GM19043 (cell line): ENCODE data around the gene EPHB1.

Source experiments
- ATAC-seq: cut with Tn5 transposase; IDR thresholded peaks from one replicate; pipeline ENCODE4 v1.9.1; 2021; ENCODE audit warnings: low read depth; ENCODE audit not compliant: unreplicated experiment

EPHB1 gene

GRCh38 chr3:134839990-134840389, 44.9 kb downstream of the EPHB1 start:
- peak; percentile 70 for ATAC-seq

GRCh38 chr3:134840459-134840858, 45.4 kb downstream of the EPHB1 start:
- no peak for ATAC-seq

- ATAC-seq: no peak
Observed at GRCh38 chr3:134846084-134846483, 51.0 kb downstream of the EPHB1 start.

GRCh38 chr3:134846911-134847317, 51.9 kb downstream of the EPHB1 start:
- no peak for ATAC-seq

- ATAC-seq: no peak
Observed at GRCh38 chr3:134847349-134847748, 52.3 kb downstream of the EPHB1 start.

DNA sequence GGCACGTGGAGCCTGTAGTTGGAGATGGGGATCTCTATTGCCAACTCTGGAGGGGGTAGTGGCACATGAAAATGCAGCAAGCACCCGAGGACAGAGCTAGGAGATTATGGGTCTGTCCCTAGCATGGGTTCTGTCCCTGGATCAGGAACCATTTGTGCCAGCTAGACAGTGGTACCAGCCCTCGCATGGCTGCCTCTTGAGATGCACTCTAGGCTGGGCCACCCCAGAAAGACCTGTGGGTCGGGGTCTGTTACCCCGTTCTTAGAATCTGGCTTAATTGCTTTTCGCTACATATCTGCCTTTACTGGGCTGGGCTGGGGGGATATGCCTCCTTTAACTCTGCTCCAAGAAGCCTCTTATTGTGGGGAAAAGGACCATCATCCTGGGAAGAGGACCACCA, 54.5 kb downstream of the EPHB1 start:
- no peak for ATAC-seq

- no peak for ATAC-seq
Observed at GRCh38 chr3:134850761-134851160, 55.7 kb downstream of the EPHB1 start.

- no peak for ATAC-seq
Observed at GRCh38 chr3:134852132-134852531, 57.1 kb downstream of the EPHB1 start.

DNA sequence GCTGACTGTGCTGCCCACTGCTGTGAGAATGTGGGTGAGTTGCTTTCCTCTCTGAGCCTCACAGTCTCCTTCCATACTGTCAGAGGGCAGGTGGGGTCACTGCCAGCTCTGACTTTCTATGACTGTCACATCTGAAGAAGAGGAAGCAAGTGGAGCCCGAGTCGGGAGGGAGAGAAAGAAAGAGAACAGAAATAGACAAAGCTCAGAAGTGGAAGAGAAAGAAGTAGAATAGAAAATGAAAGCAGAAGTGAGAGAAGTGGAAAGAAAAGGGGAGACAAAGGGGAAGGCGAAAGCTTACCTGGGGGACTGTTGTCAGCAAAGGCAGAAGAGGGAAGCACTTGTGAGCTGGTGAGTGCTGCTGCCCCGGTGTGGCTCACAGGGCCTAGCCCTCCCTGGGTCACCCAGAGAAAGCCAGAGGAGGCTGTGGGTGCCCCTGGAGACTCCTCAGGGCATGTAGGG, 57.9 kb downstream of the EPHB1 start:
- ATAC-seq: peak; percentile 94

DNA sequence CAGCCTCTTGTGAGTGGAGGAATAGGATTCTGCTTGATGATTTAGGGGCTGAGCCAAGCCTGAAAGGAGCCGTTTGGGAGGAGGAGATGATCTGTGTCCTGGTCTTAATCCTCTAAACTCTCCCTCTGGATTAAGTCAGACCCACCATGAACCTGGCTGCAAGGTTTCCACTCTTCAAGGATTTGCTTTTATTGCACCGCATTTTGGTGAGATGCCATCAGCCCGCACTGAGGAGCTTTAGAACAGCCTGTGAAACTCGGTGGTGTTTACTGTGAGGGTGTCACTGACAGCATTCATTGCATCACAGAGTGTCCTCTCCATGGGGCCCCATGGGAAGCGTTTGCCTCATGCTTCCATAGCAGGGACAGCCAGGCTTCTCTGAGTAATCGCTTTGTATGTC, 59.2 kb downstream of the EPHB1 start:
- ATAC-seq: no peak

GRCh38 chr3:134857356-134857755, 62.3 kb downstream of the EPHB1 start:
- ATAC-seq: no peak

DNA sequence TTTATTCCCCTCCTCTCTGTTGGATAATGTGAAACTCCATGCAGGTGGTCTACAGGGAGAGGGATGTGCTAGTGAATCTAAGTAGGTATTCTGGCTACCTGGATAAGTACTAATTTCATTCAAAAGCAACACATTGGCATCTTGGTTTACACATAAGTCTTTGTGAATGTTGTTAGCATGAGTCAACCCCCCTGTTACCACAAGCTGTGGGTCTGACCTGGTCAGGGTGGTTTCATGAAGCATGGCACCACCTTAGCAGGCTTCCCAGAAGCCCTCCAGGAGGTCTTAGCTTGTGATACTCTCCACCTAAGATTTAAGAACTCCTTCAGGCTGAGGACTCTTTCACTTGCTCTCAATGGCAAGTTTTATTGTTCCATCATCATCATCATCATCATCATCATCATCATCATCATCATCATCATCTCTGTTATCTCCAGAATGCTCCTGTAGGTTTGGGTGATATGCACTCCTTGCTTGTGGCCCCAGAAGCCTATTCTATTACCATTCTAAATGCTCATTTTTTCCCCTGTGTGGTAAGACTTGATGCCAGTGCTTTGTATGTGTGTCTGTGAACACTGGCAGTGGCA, 62.8 kb downstream of the EPHB1 start:
- no peak for ATAC-seq

DNA sequence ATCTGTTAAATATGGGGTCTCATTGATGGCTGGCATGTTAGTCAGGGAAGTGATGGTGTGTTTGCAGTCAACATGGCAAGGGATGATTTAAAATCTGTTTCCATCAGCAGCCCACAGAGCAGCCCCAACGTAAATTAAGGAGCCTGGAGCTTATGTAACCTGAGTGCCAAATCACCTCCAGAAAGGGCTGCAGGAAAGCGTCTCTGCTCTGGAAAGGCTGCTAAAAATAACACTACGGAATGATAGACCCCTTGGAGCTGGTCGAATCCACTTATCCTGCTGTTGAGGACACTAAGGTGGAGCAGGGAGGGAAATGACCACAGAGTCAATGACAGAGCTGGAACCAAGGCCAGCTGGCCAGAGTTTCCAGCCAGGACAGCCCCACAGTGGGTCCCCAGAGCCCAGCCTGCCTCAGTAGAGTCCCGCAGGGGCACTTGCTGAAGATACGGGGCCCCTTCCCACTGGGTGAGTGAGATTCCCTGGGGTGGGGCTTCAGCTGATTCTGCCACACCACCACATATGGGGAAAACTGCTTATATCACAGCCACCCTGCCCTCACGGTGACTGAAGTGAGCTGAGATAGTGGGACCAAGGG, 63.5 kb downstream of the EPHB1 start:
- no peak for ATAC-seq

DNA sequence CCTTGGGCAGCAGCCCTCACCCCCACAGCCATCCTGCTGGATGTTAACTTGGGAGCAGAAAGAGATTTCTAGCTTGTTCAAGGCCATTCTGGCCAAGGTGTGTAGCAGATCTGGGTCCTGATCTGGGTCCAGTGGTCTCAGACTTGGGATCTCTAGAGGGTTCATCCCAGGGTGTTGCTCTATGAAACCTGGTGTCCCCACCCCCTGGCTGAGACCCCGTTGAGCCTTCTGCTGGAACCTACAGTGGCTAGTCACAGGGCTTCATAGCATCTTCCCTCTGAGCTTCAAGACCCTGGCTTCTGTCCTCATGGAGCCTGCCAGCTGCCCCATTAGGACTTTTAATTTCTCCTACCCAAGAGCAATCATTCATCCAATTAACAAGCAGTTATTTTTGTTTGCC, 64.3 kb downstream of the EPHB1 start:
- no peak for ATAC-seq

DNA sequence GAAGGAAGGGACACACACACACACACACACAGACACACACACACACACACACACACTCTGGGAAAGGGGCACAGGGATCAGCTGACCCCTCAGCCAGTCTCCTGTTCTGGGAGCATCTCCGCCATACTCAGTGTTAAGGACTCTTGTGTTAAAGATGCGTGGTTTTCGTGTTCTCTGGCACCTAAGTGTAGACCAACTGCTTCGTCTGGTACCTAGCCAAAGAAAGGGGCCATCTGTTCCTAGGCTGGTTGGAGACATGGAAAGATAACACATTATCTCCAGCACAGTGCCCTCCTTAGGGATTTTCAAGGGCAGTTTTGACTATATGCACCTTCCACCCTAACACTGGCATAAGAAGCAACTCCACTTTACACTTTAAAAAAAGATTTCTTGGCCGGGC, 65.1 kb downstream of the EPHB1 start:
- ATAC-seq: no peak

GRCh38 chr3:134863915-134864314, 68.9 kb downstream of the EPHB1 start:
- no peak for ATAC-seq

DNA sequence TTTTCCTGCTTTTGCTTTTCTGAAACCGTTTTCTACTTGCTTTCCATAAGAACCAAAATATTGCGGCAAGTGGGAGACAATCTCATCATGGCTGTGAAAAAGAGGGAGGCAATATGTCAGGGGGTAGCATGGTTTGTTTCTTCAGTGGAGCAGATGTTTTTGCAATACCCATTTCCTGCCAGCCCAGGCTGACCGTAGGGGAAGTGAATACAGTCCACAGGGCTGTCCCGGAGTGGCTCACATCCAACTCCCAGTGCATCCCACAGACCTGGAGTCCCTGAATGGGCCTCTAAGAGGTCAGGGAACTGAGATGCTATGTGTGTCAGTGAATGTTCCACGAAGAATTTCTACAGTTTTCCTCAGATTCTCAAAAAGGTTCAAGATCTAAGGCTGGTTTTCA, 69.6 kb downstream of the EPHB1 start:
- ATAC-seq: no peak

DNA sequence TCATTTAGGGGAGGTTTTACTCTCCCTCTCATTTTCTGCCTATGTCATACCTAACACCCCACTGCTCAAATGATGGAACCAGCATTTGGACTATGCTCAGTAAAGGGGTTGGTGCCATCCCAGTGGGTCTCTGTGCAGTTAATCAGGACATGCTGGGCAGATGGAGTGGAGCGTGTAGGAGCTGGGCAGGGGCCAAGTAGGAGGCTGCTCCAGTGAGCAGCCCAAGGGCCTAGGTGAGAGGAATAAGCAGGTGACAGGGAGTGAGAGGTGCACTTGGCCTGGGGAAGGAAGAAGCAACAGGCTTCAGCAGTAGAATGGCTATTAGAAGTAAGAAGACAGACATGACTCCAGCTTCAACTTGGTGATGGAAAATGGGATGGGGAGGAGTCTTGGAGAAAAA, 72.2 kb downstream of the EPHB1 start:
- no peak for ATAC-seq

DNA sequence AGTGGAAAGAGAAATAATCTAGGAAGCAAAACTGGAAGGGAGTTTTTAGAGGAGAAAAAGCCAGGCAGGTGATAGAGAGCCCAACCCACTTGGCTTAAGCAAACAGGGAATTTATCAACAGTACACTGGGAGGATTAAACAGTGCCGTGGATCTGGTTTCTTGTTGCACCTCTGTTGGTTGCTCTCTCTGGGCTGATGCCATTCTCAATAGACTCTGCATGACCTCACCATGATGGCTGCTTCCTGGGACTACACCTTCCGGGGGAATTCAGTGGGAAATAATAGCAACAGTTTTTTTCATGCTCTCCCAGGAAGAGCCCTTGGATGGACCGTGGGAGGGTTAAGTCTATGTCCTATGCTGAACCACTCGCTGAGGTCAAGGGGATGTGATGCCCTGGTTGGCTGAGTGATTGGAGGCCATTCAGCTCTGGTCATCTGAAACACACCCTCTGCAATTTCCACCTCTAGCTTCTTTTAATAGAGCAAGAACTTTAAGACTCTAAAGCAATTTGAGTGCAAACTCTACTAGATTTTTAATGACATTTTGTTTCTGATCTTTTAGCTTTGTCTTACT, 74.2 kb downstream of the EPHB1 start:
- no peak for ATAC-seq

GRCh38 chr3:134871818-134872217, 76.8 kb downstream of the EPHB1 start:
- no peak for ATAC-seq

DNA sequence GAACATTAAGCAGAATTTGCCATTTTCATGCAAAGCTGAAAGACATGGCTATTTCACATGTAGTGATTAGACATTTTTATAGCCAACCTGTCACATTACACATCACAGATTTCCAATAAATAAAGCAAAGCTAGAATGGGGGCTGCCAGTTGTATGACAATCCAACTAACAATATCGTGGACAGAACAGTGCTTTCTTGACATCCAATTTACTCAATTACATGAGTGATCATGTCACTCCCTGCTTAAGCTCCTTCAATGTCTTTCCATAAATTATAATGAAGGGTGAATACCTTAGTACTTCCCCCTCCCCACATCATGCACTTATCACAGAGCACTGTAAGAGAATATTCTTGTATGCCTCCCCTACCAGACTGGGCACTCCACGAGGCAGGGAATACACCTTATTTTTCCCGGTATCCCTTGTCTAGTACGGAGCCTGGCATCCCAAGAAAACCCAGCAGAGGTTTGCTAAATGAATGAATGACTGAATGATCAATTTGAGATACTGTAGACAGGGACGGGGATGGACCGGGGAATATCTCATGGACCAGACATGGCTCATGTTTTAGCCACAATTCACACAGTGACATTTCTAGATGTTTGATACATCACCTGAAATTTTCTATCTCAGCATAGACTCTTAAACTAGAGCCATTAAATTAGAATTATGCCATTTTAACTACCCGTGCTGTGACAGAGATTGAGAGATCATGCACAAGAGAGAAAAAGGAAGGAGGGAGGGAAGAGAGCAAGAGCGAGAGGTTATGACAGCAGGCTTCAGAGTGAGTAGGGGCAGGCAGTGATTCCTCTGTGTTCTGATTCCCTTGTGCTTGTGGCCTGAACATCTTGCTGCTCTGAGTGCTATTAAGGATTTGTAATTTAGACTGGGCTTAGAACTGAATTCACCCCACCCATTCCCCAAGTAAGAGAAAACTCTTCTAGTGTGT, 77.7 kb downstream of the EPHB1 start:
- ATAC-seq: no peak
